NCI-H526 (cell line): ENCODE data around the gene BEND2.

Experiments
- DNase-seq, 2 experiments: peaks; one replicate each; lab custom pipeline; 2025; lab: John Stamatoyannopoulos, UW

BEND2 gene

DNA sequence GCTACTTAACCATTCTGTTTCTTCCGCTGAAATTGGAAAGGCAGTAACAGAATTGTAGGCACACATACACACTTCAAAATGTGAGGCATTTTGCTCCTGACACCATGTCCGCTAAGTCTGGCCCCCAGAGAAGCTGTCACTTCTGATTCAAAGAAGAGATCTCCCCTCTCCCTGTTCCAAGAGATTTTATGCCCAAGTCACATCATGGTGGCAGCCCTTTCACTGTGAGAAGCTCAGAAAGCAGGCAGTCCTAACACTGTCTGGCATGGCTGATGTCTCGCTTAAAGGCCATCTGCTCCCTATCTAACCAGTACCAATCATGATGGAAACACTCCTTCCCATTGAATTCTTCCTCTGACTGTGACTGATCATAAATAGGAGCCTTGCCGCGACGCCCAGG, 83.9 kb downstream of the BEND2 start:
- DNase-seq: no peak

DNA sequence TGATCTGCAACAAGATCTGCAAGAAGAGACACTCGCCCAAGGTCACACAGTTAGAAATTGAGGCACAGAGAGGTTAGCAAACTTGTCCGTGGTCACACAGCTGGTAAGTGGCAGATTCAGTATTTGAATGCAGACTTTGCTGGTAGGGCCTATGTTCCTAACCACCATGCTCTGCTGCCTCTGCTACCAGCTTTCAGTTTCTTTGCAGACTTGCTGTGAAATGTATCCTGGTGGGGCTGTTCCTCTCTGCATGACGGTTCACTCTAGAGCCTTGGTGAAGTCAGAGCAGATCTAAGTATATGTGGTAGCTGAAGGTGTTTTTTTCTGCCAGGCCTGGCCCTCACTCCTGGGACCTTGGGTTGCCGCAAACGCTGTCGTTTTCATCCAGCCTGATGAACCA, 87.1 kb downstream of the BEND2 start:
- no peak for DNase-seq

DNA sequence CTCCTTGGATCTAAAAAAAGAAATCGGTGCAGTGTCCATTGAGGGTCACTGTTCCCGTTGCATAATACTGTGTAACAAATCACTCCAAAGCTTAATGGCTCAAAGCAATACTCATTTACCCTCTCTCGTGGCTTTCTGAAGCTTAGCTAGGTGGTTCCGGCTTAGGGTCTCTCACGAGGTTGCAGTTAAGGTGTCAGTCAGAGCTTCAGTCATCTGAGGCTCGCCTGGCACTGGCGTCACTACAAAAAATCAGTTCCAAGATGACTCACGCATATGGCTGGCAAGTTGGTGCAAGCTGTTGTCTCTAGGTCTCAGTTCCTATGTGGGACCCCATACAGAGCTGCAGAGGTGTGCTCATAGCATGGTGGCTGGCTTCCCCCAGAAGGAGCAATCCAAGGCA, 91.0 kb downstream of the BEND2 start:
- DNase-seq: no peak

DNA sequence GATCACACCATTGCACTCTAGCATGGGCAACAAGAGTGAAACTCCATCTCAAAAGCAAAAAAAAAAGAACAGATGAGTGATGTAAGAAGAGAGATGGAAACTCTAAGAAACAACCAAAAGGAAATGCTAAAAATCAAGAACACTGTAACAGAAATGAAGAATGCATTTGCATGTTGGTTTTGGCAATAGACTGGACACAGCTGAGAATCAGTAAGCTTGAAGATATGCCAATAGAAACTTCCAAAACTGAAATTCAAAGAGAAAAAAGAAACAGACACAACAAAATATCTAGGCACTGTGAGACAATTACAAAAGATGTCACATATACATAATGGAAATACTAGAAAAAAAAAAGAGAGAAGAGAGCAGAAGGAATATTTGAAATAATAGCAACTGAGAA, 93.7 kb downstream of the BEND2 start:
- DNase-seq: no peak

DNA sequence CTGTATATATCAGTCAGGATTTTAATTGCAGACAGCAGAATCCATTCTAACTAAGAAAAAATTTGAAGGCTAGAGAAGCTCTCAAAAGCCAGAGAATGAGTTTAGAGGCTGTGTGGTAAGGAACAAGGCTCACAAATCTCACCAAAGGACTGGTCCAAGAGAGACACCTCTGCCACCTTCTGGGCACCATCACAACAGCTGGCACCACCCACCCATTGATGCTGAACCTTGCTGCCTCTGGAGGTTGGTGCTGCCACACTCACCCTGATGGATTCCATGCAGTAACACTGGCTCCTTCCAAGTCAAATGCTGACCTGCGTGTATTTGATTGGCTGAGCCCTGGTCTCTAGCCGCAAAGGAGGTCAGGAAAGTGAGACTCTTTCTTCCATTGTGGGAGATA, 100.8 kb downstream of the BEND2 start:
- DNase-seq: peak in 1 of 2 experiments; percentile 29
